Body of pancreas (tissue), 4 donors: ENCODE results near the gene AK4.

Experiments used
- POLR2A ChIP-seq, 3 donors: fragments of 450-650 bp; IDR thresholded peaks; one replicate each; pipeline ENCODE4 v1.6.1; 2016; ENCODE audit warnings: antibody characterized with exemption in 3 of 3, mild to moderate bottlenecking in 2 of 3
- TF ChIP-seq, protein P1 (sequence below), 7 experiments: fragments of 450-650 bp in 4 of 7; fragments of 200-600 bp in 3 of 7; sonication (generic) in 3 of 7; IDR thresholded peaks; one replicate each; pipeline ENCODE4 v1.5.1; 2016 to 2019; ENCODE audit warnings: antibody characterized with exemption in 7 of 7

DNA sequence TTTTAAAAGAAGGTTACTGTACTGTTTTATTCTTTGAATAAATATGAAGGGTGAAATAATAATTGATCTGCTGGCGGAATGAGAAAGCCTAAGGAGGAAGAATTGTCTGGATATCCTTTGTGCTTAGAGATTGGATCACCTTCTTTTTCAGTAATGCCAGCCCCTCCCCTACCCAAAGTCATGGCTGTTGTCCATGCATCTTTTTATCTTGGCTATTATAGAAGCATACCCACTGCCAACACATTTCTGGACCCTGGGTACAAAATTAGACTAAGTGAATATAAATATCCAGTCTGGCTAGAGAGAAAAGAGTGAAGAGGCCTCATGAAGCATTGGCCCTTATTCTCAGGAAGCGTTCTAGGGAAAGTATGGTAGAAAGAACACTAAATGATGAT, 28.1 kb downstream of the AK4 start:
- TF ChIP-seq, protein P1, sequence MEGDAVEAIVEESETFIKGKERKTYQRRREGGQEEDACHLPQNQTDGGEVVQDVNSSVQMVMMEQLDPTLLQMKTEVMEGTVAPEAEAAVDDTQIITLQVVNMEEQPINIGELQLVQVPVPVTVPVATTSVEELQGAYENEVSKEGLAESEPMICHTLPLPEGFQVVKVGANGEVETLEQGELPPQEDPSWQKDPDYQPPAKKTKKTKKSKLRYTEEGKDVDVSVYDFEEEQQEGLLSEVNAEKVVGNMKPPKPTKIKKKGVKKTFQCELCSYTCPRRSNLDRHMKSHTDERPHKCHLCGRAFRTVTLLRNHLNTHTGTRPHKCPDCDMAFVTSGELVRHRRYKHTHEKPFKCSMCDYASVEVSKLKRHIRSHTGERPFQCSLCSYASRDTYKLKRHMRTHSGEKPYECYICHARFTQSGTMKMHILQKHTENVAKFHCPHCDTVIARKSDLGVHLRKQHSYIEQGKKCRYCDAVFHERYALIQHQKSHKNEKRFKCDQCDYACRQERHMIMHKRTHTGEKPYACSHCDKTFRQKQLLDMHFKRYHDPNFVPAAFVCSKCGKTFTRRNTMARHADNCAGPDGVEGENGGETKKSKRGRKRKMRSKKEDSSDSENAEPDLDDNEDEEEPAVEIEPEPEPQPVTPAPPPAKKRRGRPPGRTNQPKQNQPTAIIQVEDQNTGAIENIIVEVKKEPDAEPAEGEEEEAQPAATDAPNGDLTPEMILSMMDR (IDR thresholded peaks at IDR 0.05) = no peak
- TF ChIP-seq POLR2A (IDR thresholded peaks at IDR 0.05) = no peak
